LoVo (cell line): ENCODE data around the gene GLTP.
A peak's percentile ranks its signal among the peaks of the same experiment; 100 is the strongest.

Experiments used
- DNase-seq: peaks from one replicate; pipeline ENCODE4 v3.0.0-alpha.2; 2016; ENCODE audit warnings: low spot score

GLTP gene

GRCh38 chr12:109842021-109842420, 38.3 kb downstream of the GLTP start:
- no peak for DNase-seq

GRCh38 chr12:109841356-109841755, 39.0 kb downstream of the GLTP start:
- DNase-seq = no peak

- peak; percentile 55 for DNase-seq
Measured at GRCh38 chr12:109840305-109841074, 39.9 kb downstream of the GLTP start.

- no peak for DNase-seq
Measured at GRCh38 chr12:109839444-109839843, 40.9 kb downstream of the GLTP start.

- DNase-seq = no peak
Measured at GRCh38 chr12:109836916-109837315, 43.4 kb downstream of the GLTP start.

GRCh38 chr12:109835827-109836226, 44.5 kb downstream of the GLTP start:
- no peak for DNase-seq

GRCh38 chr12:109833307-109834189, 46.8 kb downstream of the GLTP start, which contains the start of gene TRPV4:
Gene TRPV4 (minus strand): TSS chr12:109833398. CDS start chr12:109814796, 18,602 bp downstream.
- DNase-seq = no peak

- DNase-seq = no peak
Measured at GRCh38 chr12:109832541-109833306, 47.6 kb downstream of the GLTP start.

- no peak for DNase-seq
Measured at GRCh38 chr12:109831929-109832328, 48.4 kb downstream of the GLTP start.

GRCh38 chr12:109831365-109831764, 49.0 kb downstream of the GLTP start:
- no peak for DNase-seq

GRCh38 chr12:109830718-109831117, 49.6 kb downstream of the GLTP start:
- no peak for DNase-seq

- DNase-seq = no peak
Measured at GRCh38 chr12:109830267-109830666, 50.1 kb downstream of the GLTP start.

- no peak for DNase-seq
Measured at GRCh38 chr12:109829667-109830066, 50.7 kb downstream of the GLTP start.

GRCh38 chr12:109828754-109829511, 51.4 kb downstream of the GLTP start:
- DNase-seq = no peak

- DNase-seq = no peak
Measured at GRCh38 chr12:109827566-109828550, 52.5 kb downstream of the GLTP start.

- DNase-seq = no peak
Measured at GRCh38 chr12:109827080-109827479, 53.3 kb downstream of the GLTP start.

GRCh38 chr12:109824731-109825130, 55.6 kb downstream of the GLTP start:
- DNase-seq = no peak

GRCh38 chr12:109822951-109823411, 57.4 kb downstream of the GLTP start:
- DNase-seq = peak; percentile 20

- DNase-seq = no peak
Measured at GRCh38 chr12:109822416-109822815, 57.9 kb downstream of the GLTP start.

GRCh38 chr12:109821968-109822367, 58.4 kb downstream of the GLTP start:
- DNase-seq = no peak
